Measurements from ENCODE around the gene STOML2. TPM values are rescaled to one million over a fixed set of nuclear protein-coding genes. Genes with fewer than 3 reads are reported as not detected.

The STOML2 gene
- total RNA-seq, 1 donor from 2014 or later: 186 TPM

- H3K36me3 Mint-ChIP-seq (ENCODE audit: low read depth): peaks cover 5% of the 10 kb centered on the region
- H3K4me3 Mint-ChIP-seq: peak overlapping the region; percentile 55
- no peak for DNase-seq (ENCODE audit: low read depth, low spot score)
- TF ChIP-seq CTCF (conservative IDR thresholded peaks at IDR 0.05): no peak
- H3K4me1 Mint-ChIP-seq: peaks cover 41% of the 10 kb centered on the region
- no peak overlapping the region for H3K27ac Mint-ChIP-seq (ENCODE audit: unreplicated experiment)
- no peaks in the 10 kb centered on the region for H3K9me3 Mint-ChIP-seq
- H3K27me3 Mint-ChIP-seq (ENCODE audit: low read depth): no peaks in the 10 kb centered on the region
These were observed 2.8 kb upstream of the STOML2 start for GRCh38 chr9:35105571-35106342.

- DNase-seq (ENCODE audit: low read depth, low spot score): no peak
- H3K27ac Mint-ChIP-seq (ENCODE audit: unreplicated experiment): peak overlapping the region; percentile 45
- H3K36me3 Mint-ChIP-seq (ENCODE audit: low read depth): peaks cover 5% of the 10 kb centered on the region
- peak overlapping the region; percentile 62 for H3K4me3 Mint-ChIP-seq
- no peaks in the 10 kb centered on the region for H3K27me3 Mint-ChIP-seq (ENCODE audit: low read depth)
- TF ChIP-seq CTCF (conservative IDR thresholded peaks at IDR 0.05): no peak
- H3K9me3 Mint-ChIP-seq: no peaks in the 10 kb centered on the region
- peaks cover 38% of the 10 kb centered on the region for H3K4me1 Mint-ChIP-seq
These were observed 2.2 kb upstream of the STOML2 start for GRCh38 chr9:35105126-35105525.

- peaks cover 5% of the 10 kb centered on the region for H3K36me3 Mint-ChIP-seq (ENCODE audit: low read depth)
- peak overlapping the region; percentile 86 for H3K27ac Mint-ChIP-seq (ENCODE audit: unreplicated experiment)
- no peaks in the 10 kb centered on the region for H3K27me3 Mint-ChIP-seq (ENCODE audit: low read depth)
- no peaks in the 10 kb centered on the region for H3K9me3 Mint-ChIP-seq
- DNase-seq (ENCODE audit: low read depth, low spot score): no peak
- H3K4me1 Mint-ChIP-seq: peaks cover 34% of the 10 kb centered on the region
- TF ChIP-seq CTCF (conservative IDR thresholded peaks at IDR 0.05): no peak
- no peak overlapping the region for H3K4me3 Mint-ChIP-seq
These were observed 1.7 kb upstream of the STOML2 start for GRCh38 chr9:35104586-35104985.

- Mint-ChIP-seq H3K27me3 (ENCODE audit: low read depth) (no peaks in the 10 kb centered on the region), H3K4me3 (peak overlapping the region; percentile 93), H3K27ac (ENCODE audit: unreplicated experiment) (peak overlapping the region; percentile 99), H3K9me3 (no peaks in the 10 kb centered on the region), H3K4me1 (peaks cover 32% of the 10 kb centered on the region), H3K36me3 (ENCODE audit: low read depth) (peaks cover 5% of the 10 kb centered on the region)
- no peak for DNase-seq (ENCODE audit: low read depth, low spot score)
- no peak for TF ChIP-seq CTCF (conservative IDR thresholded peaks at IDR 0.05)
These were observed 795 bp upstream of the STOML2 start for GRCh38 chr9:35103660-35104191.

- Mint-ChIP-seq H3K4me3 (peak overlapping the region; percentile 93), H3K4me1 (peaks cover 38% of the 10 kb centered on the region), H3K9me3 (no peaks in the 10 kb centered on the region), H3K27ac (ENCODE audit: unreplicated experiment) (peak overlapping the region; percentile 99), H3K27me3 (ENCODE audit: low read depth) (no peaks in the 10 kb centered on the region), H3K36me3 (ENCODE audit: low read depth) (peaks cover 5% of the 10 kb centered on the region)
- DNase-seq (ENCODE audit: low read depth, low spot score): no peak
- no peak for TF ChIP-seq CTCF (conservative IDR thresholded peaks at IDR 0.05)
These were observed 514 bp downstream of the STOML2 start for GRCh38 chr9:35102465-35102768.

Data from neural crest cell (in vitro differentiated cells).